HCT116 (cell line): ENCODE data around the gene CYB5A. TPM values are rescaled to one million over a fixed set of nuclear protein-coding genes. Genes with fewer than 3 reads are reported as not detected.

ENCODE experiments used
- ATAC-seq: fragments of 200-7000 bp; cut with Tn5 transposase; 2 replicates; pipeline ENCODE4 v1.9.1; 2020; ENCODE audit warnings: mild to moderate bottlenecking, moderate library complexity
- BruUV-seq: library from RNA; stranded (reverse); fragments of 400-500 nt; replicated peaks from 2 replicates; lab custom pipeline; 2021; lab: Mats Ljungman, UMichigan
- CTCF ChIA-PET: fragments of 300-600 bp; sonication (Branson Sonifier 250); formaldehyde crosslinking; loops from one replicate; lab custom pipeline; 2021; ENCODE audit warnings: antibody characterized with exemption; lab: Charles Lee
- POLR2A ChIA-PET: fragments of 300-600, 350-600 bp; sonication (Branson Sonifier 250); formaldehyde crosslinking; loops from one replicate; lab custom pipeline; 2021; ENCODE audit warnings: antibody characterized with exemption; lab: Charles Lee
- RAD21 ChIA-PET, 2 experiments: fragments of 300-600 bp; sonication (Branson Sonifier 250); formaldehyde crosslinking; loops; one replicate each; lab custom pipeline; 2023; ENCODE audit warnings: low total read pairs in 2 of 2; ENCODE audit not compliant: uncharacterized antibody in 2 of 2, unreplicated experiment in 2 of 2, low non-redundant PET in 1 of 2; lab: Charles Lee
- DNase-seq: peaks from one replicate; pipeline ENCODE4 v3.0.0-alpha.2; 2010; ENCODE audit warnings: low read depth, low spot score
- H2AFZ ChIP-seq: fragments of 200-600 bp; shearing (Covaris generic), sonication (generic); 2 replicates; pipeline ENCODE4 v1.6.1; 2017; ENCODE audit warnings: low read depth, mixed run types, mixed read lengths, antibody characterized with exemption, low read length; ENCODE audit not compliant: poor library complexity, severe bottlenecking
- H3K27ac ChIP-seq: 2 replicates; pipeline ENCODE4 v1.5.1; 2012; ENCODE audit warnings: low read depth, low read length
- H3K27me3 ChIP-seq: fragments of 200-600 bp; sonication (generic); 2 replicates; pipeline ENCODE4 v1.6.1; 2016; ENCODE audit warnings: mixed run types, low read length, mixed read lengths; ENCODE audit not compliant: insufficient read depth
- H3K36me3 ChIP-seq, 2 experiments: fragments of 200-500 bp in 1 of 2; fragments of 200-600 bp in 1 of 2; sonication (Bioruptor generic) in 1 of 2; sonication (generic) in 1 of 2; 2 replicates each; pipeline versions ENCODE4 v1.5.1 to v1.6.1; 2014 to 2016; ENCODE audit warnings: low read length in 2 of 2, inconsistent platforms in 1 of 2, mixed read lengths in 1 of 2, mixed run types in 1 of 2; ENCODE audit not compliant: insufficient read depth in 2 of 2, control insufficient read depth in 1 of 2
- H3K4me1 ChIP-seq, 2 experiments: fragments of 200-600 bp in 1 of 2; sonication (generic) in 1 of 2; 2 replicates each; pipeline versions ENCODE4 v1.5.1 to v1.6.1; 2012 to 2017; ENCODE audit warnings: low read length in 2 of 2, inconsistent platforms in 1 of 2, mild to moderate bottlenecking in 1 of 2, mixed read lengths in 1 of 2, mixed run types in 1 of 2, moderate library complexity in 1 of 2; ENCODE audit not compliant: insufficient read depth in 2 of 2, control insufficient read depth in 1 of 2
- H3K4me2 ChIP-seq: fragments of 200-600 bp; sonication (generic); 2 replicates; pipeline ENCODE4 v1.6.1; 2017; ENCODE audit warnings: mixed run types, low read length, mixed read lengths
- H3K4me3 ChIP-seq, 2 experiments: fragments of 200-600 bp in 1 of 2; sonication (generic) in 1 of 2; replicated peaks in 1 of 2; 2 replicates each; pipeline ENCODE4 v1.5.1; 2011 to 2016; ENCODE audit warnings: low read length in 2 of 2, control low read depth in 1 of 2, low read depth in 1 of 2, mild to moderate bottlenecking in 1 of 2, mixed read lengths in 1 of 2, mixed run types in 1 of 2
- H3K79me2 ChIP-seq: fragments of 200-600 bp; sonication (generic); 2 replicates; pipeline ENCODE4 v1.6.1; 2017; ENCODE audit warnings: mild to moderate bottlenecking, mixed run types, low read length, moderate library complexity, mixed read lengths; ENCODE audit not compliant: insufficient read depth
- H3K9ac ChIP-seq: fragments of 200-600 bp; sonication (generic); 2 replicates; pipeline ENCODE4 v1.6.1; 2016; ENCODE audit warnings: low read length, mixed read lengths
- H3K9me2 ChIP-seq: fragments of 200-600 bp; sonication (generic), shearing (Covaris generic); 2 replicates; pipeline ENCODE4 v1.6.1; 2017; ENCODE audit warnings: mixed run types, mild to moderate bottlenecking, moderate library complexity; ENCODE audit not compliant: insufficient read depth
- H3K9me3 ChIP-seq, 2 experiments: fragments of 200-500 bp in 1 of 2; fragments of 200-600 bp in 1 of 2; sonication (Bioruptor generic) in 1 of 2; sonication (generic) in 1 of 2; 2 replicates each; pipeline ENCODE4 v1.6.1; 2014 to 2017; ENCODE audit warnings: low read length in 2 of 2, mixed read lengths in 2 of 2, inconsistent platforms in 1 of 2, low read depth in 1 of 2, mild to moderate bottlenecking in 1 of 2, mixed run types in 1 of 2, moderate library complexity in 1 of 2; ENCODE audit not compliant: control insufficient read depth in 1 of 2, insufficient read depth in 1 of 2
- H4K20me1 ChIP-seq: fragments of 200-600 bp; sonication (generic), shearing (Covaris generic); 2 replicates; pipeline ENCODE4 v1.6.1; 2017; ENCODE audit warnings: mixed run types, mild to moderate bottlenecking, moderate library complexity; ENCODE audit not compliant: insufficient read depth
- CBX3 ChIP-seq: IDR thresholded peaks from 2 replicates; pipeline ENCODE4 v1.6.1; 2012; ENCODE audit warnings: low read depth
- CEBPB ChIP-seq: IDR thresholded peaks from 2 replicates; pipeline ENCODE4 v1.6.1; 2012; ENCODE audit warnings: low read depth
- EGR1 ChIP-seq: IDR thresholded peaks from 2 replicates; pipeline ENCODE4 v1.6.1; 2012; ENCODE audit warnings: low read depth
- ELF1 ChIP-seq: IDR thresholded peaks from 2 replicates; pipeline ENCODE4 v1.6.1; 2012; ENCODE audit warnings: low read depth, borderline replicate concordance
- EZH2 ChIP-seq: fragments of 200-600 bp; sonication (generic); IDR thresholded peaks from 2 replicates; pipeline ENCODE4 v1.6.1; 2017; ENCODE audit warnings: antibody characterized with exemption, mixed run types
- EZH2phosphoT487 ChIP-seq: fragments of 200-600 bp; IDR thresholded peaks from 2 replicates; pipeline ENCODE4 v1.6.1; 2018; ENCODE audit warnings: antibody characterized with exemption, borderline replicate concordance
- FOSL1 ChIP-seq: IDR thresholded peaks from 2 replicates; pipeline ENCODE4 v1.6.1; 2012; ENCODE audit warnings: low read depth
- JUND ChIP-seq: IDR thresholded peaks from 2 replicates; pipeline ENCODE4 v1.6.1; 2012
- POLR2A ChIP-seq: IDR thresholded peaks from 2 replicates; pipeline ENCODE4 v1.7.0; 2011; ENCODE audit warnings: borderline replicate concordance; ENCODE audit not compliant: insufficient read depth, insufficient read length; ENCODE audit errors: extremely low read depth
- POLR2AphosphoS5 ChIP-seq: IDR thresholded peaks from 2 replicates; pipeline ENCODE4 v1.6.1; 2011; ENCODE audit warnings: mild to moderate bottlenecking, low read depth, low read length, moderate library complexity
- RAD21 ChIP-seq: IDR thresholded peaks from 2 replicates; pipeline ENCODE4 v1.6.1; 2012; ENCODE audit warnings: low read depth, mild to moderate bottlenecking
- SIN3A ChIP-seq: IDR thresholded peaks from 2 replicates; pipeline ENCODE4 v1.6.1; 2012; ENCODE audit warnings: low read depth
- SP1 ChIP-seq: IDR thresholded peaks from 2 replicates; pipeline ENCODE4 v1.6.1; 2012; ENCODE audit warnings: low read depth
- SRF ChIP-seq: IDR thresholded peaks from 2 replicates; pipeline ENCODE4 v1.6.1; 2012; ENCODE audit warnings: low read depth
- TCF7L2 ChIP-seq: IDR thresholded peaks from 2 replicates; pipeline ENCODE4 v1.7.0; 2011; ENCODE audit warnings: borderline replicate concordance, inconsistent platforms; ENCODE audit not compliant: insufficient read depth, insufficient read length; ENCODE audit errors: extremely low read depth
- YY1 ChIP-seq: IDR thresholded peaks from 2 replicates; pipeline ENCODE4 v1.6.1; 2011; ENCODE audit warnings: low read length, low read depth, moderate library complexity, mild to moderate bottlenecking; ENCODE audit not compliant: insufficient replicate concordance; ENCODE audit errors: extremely low read depth
- ZFX ChIP-seq: fragments of 450-650 bp; IDR thresholded peaks from 2 replicates; pipeline ENCODE4 v1.6.1; 2017
- intact Hi-C: fragments of 100-400 bp; cut with micrococcal nuclease; formaldehyde crosslinking; loops from 2 replicates; pipeline ENCODE4 v1.10.0; 2022
- total RNA-seq: library from RNA; stranded (reverse); gene quantifications from one replicate; pipeline ENCODE4 v1.2.1, GENCODE V29; 2021; ENCODE audit not compliant: unreplicated experiment
- TF ChIP-seq, protein P1 (sequence below), 3 experiments: fragments of 200-600 bp in 1 of 3; sonication (generic) in 1 of 3; IDR thresholded peaks in 2 of 3; conservative IDR thresholded peaks in 1 of 3; 2 replicates each; pipeline ENCODE4 v1.5.1; 2012 to 2017; ENCODE audit warnings: low read depth in 2 of 3, low read length in 2 of 3, antibody characterized with exemption in 1 of 3, borderline replicate concordance in 1 of 3, control low read depth in 1 of 3, mild to moderate bottlenecking in 1 of 3, mixed read lengths in 1 of 3, mixed run types in 1 of 3, moderate library complexity in 1 of 3; ENCODE audit not compliant: insufficient read depth in 1 of 3
- TF ChIP-seq, protein P2 (sequence below): IDR thresholded peaks from 2 replicates; pipeline ENCODE4 v1.6.1; 2011; ENCODE audit warnings: mild to moderate bottlenecking, low read length, moderate library complexity; ENCODE audit not compliant: insufficient replicate concordance; ENCODE audit errors: extremely low read depth
- TF ChIP-seq, protein P3 (sequence below): IDR thresholded peaks from 2 replicates; pipeline ENCODE4 v1.6.1; 2012; ENCODE audit warnings: low read depth

CYB5A gene
- total RNA-seq, 1 experiment from 2014 or later: 37.7 TPM

DNA sequence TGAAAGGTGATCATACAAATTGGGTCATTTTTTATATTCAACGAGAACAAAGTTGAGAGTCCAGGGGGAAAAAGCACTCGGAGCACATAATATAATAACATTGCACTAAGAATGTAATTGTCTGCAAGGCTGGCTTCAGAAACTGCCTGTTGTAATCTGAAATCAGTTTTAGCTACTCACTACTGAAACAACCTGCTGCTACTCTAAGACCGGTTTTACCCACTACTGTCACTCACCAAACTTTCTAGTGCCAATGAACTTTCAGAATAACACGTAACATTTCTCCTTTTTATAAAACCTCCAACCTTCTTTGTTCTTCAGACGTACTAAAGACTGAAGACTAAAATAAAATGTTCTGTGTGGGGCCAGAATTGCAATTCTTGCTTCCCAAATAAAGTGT is 11.5 kb upstream of the CYB5A start:
- BruUV-seq: no TSS peak
- 0 out of 2 replicates have a peak, but pooled peaks cover 5% of the 10 kb centered on the region for H3K27me3 ChIP-seq
- no peaks in the 10 kb centered on the region for H3K36me3 ChIP-seq
- no peaks in the 10 kb centered on the region for H4K20me1 ChIP-seq
- H2AFZ ChIP-seq: no peak overlapping the region
- TF ChIP-seq JUND (no peak), TCF7L2 (no peak), SP1 (no peak), SRF (no peak), FOSL1 (no peak), EGR1 (no peak), CBX3 (no peak), POLR2AphosphoS5 (no peak), RAD21 (no peak), ELF1 (no peak), EZH2 (no peak), SIN3A (no peak), ZFX (no peak), CEBPB (no peak), YY1 (no peak), POLR2A (no peak), EZH2phosphoT487 (no peak)
- TF ChIP-seq, protein P1, sequence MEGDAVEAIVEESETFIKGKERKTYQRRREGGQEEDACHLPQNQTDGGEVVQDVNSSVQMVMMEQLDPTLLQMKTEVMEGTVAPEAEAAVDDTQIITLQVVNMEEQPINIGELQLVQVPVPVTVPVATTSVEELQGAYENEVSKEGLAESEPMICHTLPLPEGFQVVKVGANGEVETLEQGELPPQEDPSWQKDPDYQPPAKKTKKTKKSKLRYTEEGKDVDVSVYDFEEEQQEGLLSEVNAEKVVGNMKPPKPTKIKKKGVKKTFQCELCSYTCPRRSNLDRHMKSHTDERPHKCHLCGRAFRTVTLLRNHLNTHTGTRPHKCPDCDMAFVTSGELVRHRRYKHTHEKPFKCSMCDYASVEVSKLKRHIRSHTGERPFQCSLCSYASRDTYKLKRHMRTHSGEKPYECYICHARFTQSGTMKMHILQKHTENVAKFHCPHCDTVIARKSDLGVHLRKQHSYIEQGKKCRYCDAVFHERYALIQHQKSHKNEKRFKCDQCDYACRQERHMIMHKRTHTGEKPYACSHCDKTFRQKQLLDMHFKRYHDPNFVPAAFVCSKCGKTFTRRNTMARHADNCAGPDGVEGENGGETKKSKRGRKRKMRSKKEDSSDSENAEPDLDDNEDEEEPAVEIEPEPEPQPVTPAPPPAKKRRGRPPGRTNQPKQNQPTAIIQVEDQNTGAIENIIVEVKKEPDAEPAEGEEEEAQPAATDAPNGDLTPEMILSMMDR (IDR thresholded peaks at IDR 0.05 in 2 of 3, conservative IDR thresholded peaks at IDR 0.05 in 1 of 3; ENCODE audit: borderline replicate concordance in 1 of 3, insufficient read depth in 1 of 3, low read depth in 2 of 3, low read length in 2 of 3): no peak
- TF ChIP-seq, protein P2, sequence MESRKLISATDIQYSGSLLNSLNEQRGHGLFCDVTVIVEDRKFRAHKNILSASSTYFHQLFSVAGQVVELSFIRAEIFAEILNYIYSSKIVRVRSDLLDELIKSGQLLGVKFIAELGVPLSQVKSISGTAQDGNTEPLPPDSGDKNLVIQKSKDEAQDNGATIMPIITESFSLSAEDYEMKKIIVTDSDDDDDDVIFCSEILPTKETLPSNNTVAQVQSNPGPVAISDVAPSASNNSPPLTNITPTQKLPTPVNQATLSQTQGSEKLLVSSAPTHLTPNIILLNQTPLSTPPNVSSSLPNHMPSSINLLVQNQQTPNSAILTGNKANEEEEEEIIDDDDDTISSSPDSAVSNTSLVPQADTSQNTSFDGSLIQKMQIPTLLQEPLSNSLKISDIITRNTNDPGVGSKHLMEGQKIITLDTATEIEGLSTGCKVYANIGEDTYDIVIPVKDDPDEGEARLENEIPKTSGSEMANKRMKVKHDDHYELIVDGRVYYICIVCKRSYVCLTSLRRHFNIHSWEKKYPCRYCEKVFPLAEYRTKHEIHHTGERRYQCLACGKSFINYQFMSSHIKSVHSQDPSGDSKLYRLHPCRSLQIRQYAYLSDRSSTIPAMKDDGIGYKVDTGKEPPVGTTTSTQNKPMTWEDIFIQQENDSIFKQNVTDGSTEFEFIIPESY: no peak
- TF ChIP-seq, protein P3, sequence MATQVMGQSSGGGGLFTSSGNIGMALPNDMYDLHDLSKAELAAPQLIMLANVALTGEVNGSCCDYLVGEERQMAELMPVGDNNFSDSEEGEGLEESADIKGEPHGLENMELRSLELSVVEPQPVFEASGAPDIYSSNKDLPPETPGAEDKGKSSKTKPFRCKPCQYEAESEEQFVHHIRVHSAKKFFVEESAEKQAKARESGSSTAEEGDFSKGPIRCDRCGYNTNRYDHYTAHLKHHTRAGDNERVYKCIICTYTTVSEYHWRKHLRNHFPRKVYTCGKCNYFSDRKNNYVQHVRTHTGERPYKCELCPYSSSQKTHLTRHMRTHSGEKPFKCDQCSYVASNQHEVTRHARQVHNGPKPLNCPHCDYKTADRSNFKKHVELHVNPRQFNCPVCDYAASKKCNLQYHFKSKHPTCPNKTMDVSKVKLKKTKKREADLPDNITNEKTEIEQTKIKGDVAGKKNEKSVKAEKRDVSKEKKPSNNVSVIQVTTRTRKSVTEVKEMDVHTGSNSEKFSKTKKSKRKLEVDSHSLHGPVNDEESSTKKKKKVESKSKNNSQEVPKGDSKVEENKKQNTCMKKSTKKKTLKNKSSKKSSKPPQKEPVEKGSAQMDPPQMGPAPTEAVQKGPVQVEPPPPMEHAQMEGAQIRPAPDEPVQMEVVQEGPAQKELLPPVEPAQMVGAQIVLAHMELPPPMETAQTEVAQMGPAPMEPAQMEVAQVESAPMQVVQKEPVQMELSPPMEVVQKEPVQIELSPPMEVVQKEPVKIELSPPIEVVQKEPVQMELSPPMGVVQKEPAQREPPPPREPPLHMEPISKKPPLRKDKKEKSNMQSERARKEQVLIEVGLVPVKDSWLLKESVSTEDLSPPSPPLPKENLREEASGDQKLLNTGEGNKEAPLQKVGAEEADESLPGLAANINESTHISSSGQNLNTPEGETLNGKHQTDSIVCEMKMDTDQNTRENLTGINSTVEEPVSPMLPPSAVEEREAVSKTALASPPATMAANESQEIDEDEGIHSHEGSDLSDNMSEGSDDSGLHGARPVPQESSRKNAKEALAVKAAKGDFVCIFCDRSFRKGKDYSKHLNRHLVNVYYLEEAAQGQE: no peak
- no peak overlapping the region for H3K9ac ChIP-seq
- no peaks in the 10 kb centered on the region for H3K9me3 ChIP-seq
- no peak for DNase-seq
- ChIA-PET RAD21 (no interaction called here), CTCF (no interaction called here), POLR2A (no interaction called here)
- intact Hi-C loops: no loop called here
- H3K4me3 ChIP-seq: no peak overlapping the region
- no peaks in the 10 kb centered on the region for H3K79me2 ChIP-seq
- no peak overlapping the region for H3K4me2 ChIP-seq
- H3K9me2 ChIP-seq: no peaks in the 10 kb centered on the region
- no peak for ATAC-seq
- no peaks in the 10 kb centered on the region for H3K4me1 ChIP-seq
- no peak overlapping the region for H3K27ac ChIP-seq
